Ovary (tissue), 3 donors: ENCODE measurements around the gene CHRND.

Source experiments
- EP300 ChIP-seq: sonication (generic); formaldehyde crosslinking; IDR thresholded peaks from one replicate; pipeline ENCODE4 v1.6.1; 2017; ENCODE audit warnings: antibody characterized with exemption
- POLR2A ChIP-seq: fragments of 450-650 bp; IDR thresholded peaks from one replicate; pipeline ENCODE4 v1.6.1; 2017; ENCODE audit warnings: antibody characterized with exemption, mild to moderate bottlenecking, moderate library complexity
- TF ChIP-seq, protein P1 (sequence below), 3 donors: fragments of 450-650 bp in 2 of 3; fragments of 200-600 bp in 1 of 3; IDR thresholded peaks; one replicate each; pipeline versions ENCODE4 v1.5.1 to v1.8.0; 2016 to 2022; ENCODE audit warnings: antibody characterized with exemption in 3 of 3, mild to moderate bottlenecking in 1 of 3
- donor health status: DM: no; HTN: no; CAD: no.

DNA sequence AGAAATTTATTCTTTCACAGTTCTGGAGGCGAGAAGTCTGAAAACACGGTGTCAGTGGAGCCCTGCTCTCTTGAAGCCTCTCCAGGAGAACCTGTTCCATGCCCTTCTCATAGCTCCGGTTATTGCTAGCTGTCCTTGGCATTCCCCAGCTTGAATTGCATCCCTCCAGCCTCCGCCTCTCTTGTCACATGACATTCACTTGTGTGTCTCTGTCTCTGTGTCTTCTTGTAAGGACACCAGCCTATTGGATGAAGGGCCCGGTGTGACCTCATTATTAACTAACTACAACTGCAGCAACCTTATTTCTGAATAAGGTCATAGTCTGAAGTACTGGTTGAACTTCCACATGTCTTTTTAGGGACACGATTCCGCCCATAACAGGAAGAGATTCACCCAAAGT is 10.3 kb upstream of the CHRND start:
- TF ChIP-seq POLR2A (no peak), EP300 (no peak)
- TF ChIP-seq, protein P1, sequence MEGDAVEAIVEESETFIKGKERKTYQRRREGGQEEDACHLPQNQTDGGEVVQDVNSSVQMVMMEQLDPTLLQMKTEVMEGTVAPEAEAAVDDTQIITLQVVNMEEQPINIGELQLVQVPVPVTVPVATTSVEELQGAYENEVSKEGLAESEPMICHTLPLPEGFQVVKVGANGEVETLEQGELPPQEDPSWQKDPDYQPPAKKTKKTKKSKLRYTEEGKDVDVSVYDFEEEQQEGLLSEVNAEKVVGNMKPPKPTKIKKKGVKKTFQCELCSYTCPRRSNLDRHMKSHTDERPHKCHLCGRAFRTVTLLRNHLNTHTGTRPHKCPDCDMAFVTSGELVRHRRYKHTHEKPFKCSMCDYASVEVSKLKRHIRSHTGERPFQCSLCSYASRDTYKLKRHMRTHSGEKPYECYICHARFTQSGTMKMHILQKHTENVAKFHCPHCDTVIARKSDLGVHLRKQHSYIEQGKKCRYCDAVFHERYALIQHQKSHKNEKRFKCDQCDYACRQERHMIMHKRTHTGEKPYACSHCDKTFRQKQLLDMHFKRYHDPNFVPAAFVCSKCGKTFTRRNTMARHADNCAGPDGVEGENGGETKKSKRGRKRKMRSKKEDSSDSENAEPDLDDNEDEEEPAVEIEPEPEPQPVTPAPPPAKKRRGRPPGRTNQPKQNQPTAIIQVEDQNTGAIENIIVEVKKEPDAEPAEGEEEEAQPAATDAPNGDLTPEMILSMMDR (IDR thresholded peaks at IDR 0.05), result no peak
